OCI-LY1 (cell line): ENCODE data around the gene ELMOD1.

Experiments
- EZH2 ChIP-seq: fragments of 200-600 bp; sonication (generic), shearing (Covaris generic); IDR thresholded peaks from 2 replicates; pipeline ENCODE4 v1.8.0; 2017; ENCODE audit warnings: borderline replicate concordance, mixed run types, mild to moderate bottlenecking, antibody characterized with exemption, low read length, moderate library complexity, mixed read lengths
- TF ChIP-seq, protein P1 (sequence below): fragments of 200-600 bp; sonication (generic), shearing (Covaris generic); IDR thresholded peaks from 2 replicates; pipeline ENCODE4 v1.5.1; 2017; ENCODE audit warnings: mild to moderate bottlenecking, antibody characterized with exemption, low read length, moderate library complexity, mixed read lengths

GRCh38 chr11:107699371-107700285 lies 108.7 kb downstream of the ELMOD1 start:
- no peak for TF ChIP-seq EZH2
- TF ChIP-seq, protein P1, sequence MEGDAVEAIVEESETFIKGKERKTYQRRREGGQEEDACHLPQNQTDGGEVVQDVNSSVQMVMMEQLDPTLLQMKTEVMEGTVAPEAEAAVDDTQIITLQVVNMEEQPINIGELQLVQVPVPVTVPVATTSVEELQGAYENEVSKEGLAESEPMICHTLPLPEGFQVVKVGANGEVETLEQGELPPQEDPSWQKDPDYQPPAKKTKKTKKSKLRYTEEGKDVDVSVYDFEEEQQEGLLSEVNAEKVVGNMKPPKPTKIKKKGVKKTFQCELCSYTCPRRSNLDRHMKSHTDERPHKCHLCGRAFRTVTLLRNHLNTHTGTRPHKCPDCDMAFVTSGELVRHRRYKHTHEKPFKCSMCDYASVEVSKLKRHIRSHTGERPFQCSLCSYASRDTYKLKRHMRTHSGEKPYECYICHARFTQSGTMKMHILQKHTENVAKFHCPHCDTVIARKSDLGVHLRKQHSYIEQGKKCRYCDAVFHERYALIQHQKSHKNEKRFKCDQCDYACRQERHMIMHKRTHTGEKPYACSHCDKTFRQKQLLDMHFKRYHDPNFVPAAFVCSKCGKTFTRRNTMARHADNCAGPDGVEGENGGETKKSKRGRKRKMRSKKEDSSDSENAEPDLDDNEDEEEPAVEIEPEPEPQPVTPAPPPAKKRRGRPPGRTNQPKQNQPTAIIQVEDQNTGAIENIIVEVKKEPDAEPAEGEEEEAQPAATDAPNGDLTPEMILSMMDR = no peak
